Right forelimb (tissue), 1 donor: Measurements from ENCODE around the gene ZNF236.

ENCODE experiments used
- DNase-seq: peaks from one replicate; pipeline ENCODE4 v3.0.0-alpha.2; 2018

The ZNF236 gene

DNA sequence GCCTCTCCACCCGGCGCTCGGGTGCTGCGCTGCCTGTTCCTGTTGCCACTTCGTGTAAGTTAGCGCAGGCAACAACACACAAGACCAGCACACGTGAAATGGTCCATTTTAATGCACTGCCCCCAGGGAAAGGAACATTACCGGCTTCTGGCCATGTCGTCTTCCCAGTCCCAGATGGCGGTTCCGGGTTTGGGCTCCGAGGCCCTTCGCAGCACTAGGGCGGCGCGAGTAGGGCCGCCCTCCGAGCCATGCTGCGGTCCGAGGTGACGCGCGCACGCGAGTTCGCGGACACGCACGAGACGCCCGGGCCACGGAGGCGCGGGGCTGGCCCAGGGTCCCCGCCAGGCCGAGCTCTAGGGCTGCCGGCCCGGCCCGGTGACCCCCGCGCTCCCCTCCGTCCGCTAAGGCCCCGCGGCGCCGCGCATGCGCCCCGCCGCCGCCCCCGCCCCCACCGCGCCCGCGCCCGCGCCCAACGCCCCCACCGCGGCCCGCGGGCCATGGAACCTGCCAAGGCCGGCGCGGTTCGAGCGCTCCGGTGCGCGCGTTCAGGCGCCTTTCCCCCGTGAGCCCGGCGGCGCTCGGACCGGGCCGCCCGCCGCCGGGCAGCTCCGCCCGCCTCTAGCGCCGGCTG lies 367 bp upstream of the ZNF236 start:
- DNase-seq = peak; percentile 82

DNA sequence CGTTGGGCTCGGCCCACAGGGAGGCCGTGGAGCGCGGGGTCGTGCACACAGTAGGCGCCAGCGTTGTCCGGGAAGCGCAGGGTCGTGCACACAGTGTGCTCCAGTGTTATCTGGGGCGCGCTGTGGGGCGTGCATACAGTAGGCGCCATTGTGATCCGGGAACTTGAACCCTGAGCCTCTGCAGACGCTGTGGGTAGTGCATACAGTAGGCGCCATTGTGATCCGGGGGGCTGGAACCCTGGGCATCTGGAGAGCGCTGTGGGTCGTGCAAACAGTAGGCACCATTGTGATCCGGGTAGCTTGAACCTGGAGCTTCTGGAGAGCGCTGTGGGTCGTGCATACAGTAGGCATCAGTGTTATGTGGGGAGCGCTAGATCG lies 793 bp downstream of the ZNF236 start:
- DNase-seq = no peak

GRCh38 chr18:76823587-76824011 lies 1.2 kb downstream of the ZNF236 start:
- peak; percentile 67 for DNase-seq

DNA sequence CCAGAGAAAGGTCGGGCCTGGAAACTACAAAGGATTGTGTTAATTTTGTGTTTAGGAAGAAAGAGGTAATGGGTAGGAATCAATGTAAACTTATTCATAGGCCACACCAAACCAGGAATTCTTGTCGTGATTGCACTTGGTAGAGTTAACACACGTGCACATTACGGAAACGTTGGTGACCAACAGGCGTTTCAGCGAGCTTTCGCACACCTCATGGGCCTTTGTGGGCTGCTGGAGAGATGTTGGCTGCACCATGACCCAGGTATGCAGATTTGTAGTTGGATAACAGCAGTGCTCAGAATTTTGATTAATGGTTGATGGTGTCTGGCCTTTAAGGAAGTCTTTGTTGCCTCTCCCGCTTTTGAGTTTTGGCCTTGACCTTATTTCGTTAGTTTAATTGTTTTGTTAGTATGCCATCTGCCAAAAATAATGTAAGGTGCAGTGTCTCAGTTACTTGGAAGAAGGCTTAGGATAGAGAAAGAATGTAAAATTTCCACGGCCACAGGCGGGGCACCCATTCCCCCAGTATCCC lies 1.9 kb downstream of the ZNF236 start:
- no peak for DNase-seq

- no peak for DNase-seq
Measured at GRCh38 chr18:76824754-76825153, 2.4 kb downstream of the ZNF236 start.

DNA sequence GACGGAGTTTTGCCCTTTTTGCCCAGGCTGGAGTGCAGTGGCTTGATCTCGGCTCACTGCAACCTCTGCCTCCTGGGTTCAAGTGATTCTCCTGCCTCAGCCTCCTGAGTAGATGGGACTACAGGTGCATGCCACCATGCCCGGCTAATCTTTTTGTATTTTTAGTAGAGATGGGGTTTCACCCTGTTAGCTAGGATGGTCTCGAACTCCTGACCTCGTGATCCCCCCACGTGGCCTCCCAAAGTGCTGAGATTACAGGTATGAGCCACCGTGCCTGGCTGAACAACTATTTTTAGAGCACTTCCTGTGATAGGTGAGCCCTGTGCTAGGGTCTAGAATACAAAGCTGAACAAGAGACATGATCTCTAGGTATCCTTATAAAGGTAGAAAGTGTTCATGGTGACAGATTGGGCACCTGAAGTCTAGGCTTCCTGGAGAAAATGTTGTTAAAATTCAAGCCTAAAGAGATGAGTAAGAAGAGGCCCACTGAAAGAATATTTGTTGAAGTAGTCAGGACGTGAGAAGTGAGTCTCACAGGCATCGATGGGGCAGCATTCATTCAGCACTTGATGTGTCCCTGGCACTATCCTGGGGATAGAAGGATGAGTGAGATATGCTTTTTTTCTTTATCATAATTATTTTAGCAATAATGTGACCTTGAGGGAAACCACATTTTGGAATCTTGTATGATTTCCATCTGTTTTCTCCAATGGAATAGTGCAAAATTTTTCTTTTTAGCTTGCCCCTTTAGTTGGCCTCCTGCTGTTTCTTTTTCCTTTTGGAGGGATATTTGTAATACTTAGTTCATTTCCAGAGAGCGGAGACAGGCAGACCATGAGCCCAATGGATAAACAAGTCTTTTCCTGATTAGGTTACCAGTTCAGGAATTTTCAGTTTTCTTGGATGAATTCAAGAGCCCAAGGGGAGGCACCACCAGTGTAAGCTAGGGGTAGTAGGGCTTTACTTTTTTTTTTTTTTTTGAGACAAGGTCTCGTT lies 5.1 kb downstream of the ZNF236 start:
- no peak for DNase-seq

DNA sequence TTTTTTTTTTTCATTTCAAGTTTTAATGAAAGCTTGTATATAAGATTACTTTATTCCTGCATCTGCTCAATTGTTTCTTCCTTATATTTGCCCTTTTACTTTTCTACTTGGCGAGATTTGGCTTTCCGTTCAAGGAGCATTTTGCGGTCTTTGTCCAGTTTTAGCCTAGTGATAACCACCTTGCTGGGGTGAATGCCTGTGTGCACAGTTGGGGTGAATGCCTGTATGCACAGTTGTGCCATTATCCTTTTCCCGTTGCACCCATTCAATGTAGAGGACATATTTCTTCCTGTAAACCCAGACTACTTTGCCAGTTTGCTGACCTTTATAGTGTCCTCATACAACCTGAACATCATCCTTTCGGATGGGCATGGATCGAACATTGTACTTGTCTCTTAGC lies 12.0 kb downstream of the ZNF236 start:
- DNase-seq = no peak

- no peak for DNase-seq
Measured at GRCh38 chr18:76835380-76835779, 13.0 kb downstream of the ZNF236 start.

- no peak for DNase-seq
Measured at GRCh38 chr18:76837071-76837470, 14.7 kb downstream of the ZNF236 start.

GRCh38 chr18:76838182-76838581 lies 15.8 kb downstream of the ZNF236 start:
- no peak for DNase-seq

DNA sequence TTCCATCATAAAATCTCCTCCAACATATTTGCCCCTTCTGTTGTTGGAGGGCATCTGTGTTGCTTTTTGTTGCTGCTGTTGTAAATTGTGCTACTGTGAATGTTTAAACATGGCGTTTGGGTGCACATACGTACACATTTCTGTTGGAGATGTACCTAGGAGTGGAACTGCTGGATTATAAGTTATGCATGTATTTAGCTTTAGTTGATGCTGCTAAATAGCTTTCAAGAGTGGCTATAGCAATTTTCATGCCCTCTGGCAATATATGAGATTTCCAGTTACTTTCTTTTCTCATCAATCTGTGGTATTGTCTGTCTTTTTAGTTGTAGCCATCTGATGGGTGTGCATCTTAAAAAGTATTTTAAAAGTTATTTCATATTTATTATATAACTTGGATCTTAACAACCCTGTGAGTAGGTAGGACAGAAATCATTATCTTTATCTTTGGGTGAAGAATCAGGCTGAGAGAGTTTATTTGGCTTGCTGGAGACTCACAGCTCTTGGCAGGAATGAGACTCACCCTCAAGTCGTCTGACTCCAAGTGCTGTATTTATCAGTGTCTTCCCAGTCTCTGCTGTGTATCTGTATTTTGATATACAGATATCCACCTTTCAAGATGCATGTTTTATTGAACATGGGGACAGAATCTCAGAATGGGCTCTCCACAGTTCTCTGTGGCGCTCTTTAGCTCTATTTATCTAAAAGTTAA lies 16.9 kb downstream of the ZNF236 start:
- DNase-seq = no peak

DNA sequence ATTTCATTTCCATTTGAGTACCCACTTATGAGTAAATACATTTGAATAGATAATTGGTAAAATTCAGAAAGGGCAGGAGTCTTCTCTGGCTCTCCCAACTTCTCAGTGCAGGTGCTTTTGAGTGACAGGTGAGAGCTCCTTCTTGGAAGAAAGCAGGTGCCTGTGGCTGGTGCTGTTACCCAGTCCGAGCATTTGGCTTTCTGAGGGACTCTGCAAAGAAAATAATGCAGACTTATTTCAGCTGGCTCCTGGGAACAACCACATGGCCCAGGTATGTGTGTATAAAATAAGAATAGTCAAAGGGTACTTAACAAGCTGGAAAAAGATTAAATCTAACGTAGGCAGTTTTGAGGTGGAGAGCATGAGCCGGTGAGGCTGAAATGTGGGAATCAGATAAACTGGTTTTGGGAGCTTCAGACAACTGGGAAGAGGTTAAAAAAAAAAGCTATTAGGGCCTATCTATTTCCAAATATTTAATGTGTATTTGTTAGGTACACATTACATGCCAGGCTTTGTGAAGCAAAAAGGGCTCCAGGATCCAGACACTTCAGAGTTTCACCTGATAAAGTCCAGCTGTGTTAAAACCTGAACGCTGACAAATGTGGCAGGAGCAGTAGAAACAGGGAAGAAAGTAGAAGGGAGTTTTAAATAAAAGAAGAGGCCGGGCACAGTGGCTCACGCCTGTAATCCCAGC lies 20.6 kb downstream of the ZNF236 start:
- DNase-seq = no peak

DNA sequence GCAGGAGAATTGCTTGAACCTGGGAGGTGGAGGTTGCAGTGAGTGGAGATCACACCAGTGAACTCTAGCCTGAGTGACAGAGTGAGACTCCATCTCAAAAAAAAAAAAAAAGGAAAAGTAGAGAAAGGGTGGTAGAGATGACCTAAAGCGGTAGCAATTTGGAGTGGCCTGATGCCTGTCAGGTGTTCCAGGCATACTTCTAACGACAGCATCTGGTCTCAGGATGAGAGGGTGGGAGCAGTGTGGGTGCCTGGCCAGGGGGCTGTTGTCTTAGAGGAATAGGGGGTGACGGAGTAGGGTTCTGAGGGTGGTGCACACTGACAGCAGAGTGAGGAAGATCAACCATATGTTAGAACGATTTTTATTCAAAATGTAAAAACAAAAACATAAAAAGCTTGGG lies 21.8 kb downstream of the ZNF236 start:
- DNase-seq = no peak

DNA sequence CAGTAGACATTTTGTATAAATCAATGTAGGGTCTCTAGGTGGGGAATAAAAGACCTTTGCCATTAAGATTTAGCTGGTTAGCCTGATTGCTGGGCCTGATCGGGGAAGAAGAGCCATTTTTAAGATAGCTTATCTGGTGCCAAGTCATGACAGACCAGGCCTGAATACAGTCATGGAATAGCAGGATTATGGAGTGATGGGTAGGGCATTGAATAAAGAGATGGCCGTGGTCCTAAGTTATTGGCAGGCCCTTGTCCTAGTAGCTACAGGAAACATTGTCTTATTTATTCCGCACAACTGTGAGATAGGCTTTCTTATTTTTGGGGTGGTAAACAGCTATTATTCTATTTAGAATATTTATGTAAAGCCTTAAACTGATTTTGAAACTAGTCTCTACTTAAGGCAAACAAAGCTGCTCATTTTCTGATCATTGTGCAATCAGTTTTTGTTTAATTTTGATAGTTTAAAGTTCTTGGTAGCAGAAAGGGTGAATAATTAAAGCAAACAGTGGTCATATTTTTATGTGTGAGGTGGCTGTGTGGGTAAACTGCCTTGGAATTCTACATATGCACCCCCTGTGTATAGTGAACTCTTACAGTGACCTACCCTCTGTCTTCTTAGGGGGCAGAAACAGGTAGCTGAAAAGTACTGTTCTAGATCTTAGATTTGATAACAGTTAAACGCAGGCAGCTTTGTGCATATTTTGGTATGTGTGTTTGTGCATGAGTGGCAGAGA lies 22.6 kb downstream of the ZNF236 start:
- no peak for DNase-seq

DNA sequence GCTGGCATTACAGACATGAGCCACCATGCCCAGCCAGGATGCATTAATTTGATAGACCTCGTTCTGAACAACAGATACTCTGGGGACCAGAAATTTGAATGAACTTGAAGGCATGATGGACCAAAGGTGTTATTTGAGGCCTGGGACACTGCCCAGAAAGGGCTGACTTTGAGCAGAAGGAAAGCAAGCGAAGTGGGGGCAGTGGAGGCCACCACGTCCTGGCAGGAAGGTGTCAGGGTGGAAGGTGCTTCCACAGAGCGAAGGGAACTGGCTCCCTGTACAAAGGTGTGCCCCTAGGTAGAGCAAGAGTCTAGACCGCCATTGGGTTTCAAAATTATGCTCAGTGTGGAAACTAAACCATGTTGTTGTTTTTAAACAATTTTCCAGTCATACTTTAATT lies 23.9 kb downstream of the ZNF236 start:
- DNase-seq = no peak

DNA sequence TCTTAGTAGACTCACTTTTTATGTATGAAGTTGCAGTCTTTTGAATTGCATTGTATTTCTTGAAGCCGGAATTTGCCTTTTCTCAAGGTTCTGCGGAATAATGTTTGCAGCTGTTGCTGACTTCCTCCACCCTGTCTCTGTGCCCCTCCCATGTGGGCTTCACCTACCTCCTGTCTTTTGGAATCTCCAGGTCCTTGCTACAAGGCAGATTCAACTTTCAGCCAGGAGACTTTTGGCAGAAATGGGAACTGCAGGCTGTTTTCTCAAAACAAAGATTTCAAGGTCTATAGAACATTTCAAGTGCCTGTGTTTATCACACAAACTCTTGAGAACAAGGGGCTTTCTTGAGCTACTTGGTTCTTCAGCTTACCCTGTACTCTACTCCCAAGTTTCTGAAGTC lies 25.6 kb downstream of the ZNF236 start:
- DNase-seq = no peak

- no peak for DNase-seq
Measured at GRCh38 chr18:76850112-76850511, 27.8 kb downstream of the ZNF236 start.

DNA sequence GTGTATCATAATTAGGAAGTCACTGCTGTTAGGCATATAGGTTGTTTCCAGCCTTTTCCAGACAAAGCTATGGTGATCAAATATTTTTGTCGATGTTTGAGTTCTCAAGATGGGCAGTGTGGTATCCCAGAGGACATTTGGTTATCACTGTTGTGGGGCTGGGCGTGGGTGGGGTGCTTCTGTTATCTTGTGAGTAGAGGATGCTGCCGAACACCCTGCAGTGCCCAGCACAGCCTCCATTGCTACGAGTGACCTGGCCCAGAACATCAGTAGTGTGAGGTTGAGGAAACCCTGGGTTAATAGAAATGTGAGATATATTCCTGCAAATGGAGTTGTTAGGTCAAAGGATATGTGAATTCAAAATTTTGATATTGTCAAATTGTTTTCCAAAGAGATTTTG lies 33.2 kb downstream of the ZNF236 start:
- no peak for DNase-seq

DNA sequence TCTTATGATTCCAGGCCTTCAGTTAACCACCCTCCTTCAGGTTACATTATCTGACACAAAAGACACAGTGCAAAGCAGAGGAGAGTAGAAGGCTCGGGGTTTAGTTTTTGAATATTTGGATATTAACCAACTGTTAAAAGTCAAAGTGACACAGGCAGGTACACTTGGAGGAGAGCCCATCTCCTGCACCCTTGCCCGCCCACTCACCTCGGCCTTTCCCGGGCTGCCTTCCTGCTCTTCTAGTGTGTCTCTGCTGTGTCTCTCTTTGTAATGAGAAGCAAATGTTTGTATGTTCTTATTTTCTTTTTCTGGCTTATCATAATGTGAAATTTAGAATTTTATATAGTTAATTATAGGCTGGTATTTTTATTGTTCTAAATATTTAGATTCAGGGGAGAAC lies 35.1 kb downstream of the ZNF236 start:
- no peak for DNase-seq

GRCh38 chr18:76859474-76860339 lies 37.4 kb downstream of the ZNF236 start:
- no peak for DNase-seq

- no peak for DNase-seq
Measured at GRCh38 chr18:76860411-76860810, 38.1 kb downstream of the ZNF236 start.
